Thoracic aorta (tissue), 2 donors: ENCODE results near the gene CD74. TPM values are rescaled to one million over a fixed set of nuclear protein-coding genes. Genes with fewer than 3 reads are reported as not detected.

Experiments used
- ATAC-seq: fragments of 150-250 bp; one replicate; pipeline ENCODE4 v1.8.0; 2017; ENCODE audit warnings: low read depth; ENCODE audit not compliant: insufficient number of reproducible peaks, low FRiP score
- DNase-seq: peaks from one replicate; pipeline ENCODE4 v3.0.0-alpha.2; 2020; ENCODE audit warnings: low spot score
- H3K27ac ChIP-seq, 2 donors: fragments of 200-600 bp; sonication (generic); 1 replicate in 1 of 2; 2 replicates in 1 of 2; pipeline ENCODE4 v1.5.1; 2016; ENCODE audit warnings: mild to moderate bottlenecking in 2 of 2, moderate library complexity in 2 of 2
- H3K27me3 ChIP-seq: fragments of 200-600 bp; sonication (generic); replicated peaks from 2 replicates; pipeline ENCODE4 v1.6.0; 2016; ENCODE audit warnings: mild to moderate bottlenecking; ENCODE audit not compliant: insufficient read depth
- H3K36me3 ChIP-seq: fragments of 200-600 bp; sonication (generic); one replicate; pipeline ENCODE4 v1.5.1; 2016
- H3K4me1 ChIP-seq, 2 donors: fragments of 200-600 bp; sonication (generic); 1 replicate in 1 of 2; 2 replicates in 1 of 2; pipeline versions ENCODE4 v1.5.1 to v1.6.0; 2016; ENCODE audit warnings: low read depth in 2 of 2, mild to moderate bottlenecking in 1 of 2; ENCODE audit not compliant: control insufficient read depth in 1 of 2
- H3K4me3 ChIP-seq: fragments of 200-600 bp; sonication (generic); 2 replicates; pipeline ENCODE4 v1.5.1; 2016; ENCODE audit warnings: mild to moderate bottlenecking
- H3K9me3 ChIP-seq: fragments of 200-600 bp; sonication (generic); 2 replicates; pipeline ENCODE4 v1.5.1; 2016
- total RNA-seq, 2 donors: library from RNA; depleted of rRNA; stranded (reverse); fragments of >200 nt; gene quantifications; one replicate each; pipeline versions ENCODE4 v1.1.0 to v1.2.3, GENCODE V29; 2016
- TF ChIP-seq, protein P1 (sequence below): fragments of 200-600 bp; sonication (generic); IDR thresholded peaks from one replicate; pipeline ENCODE4 v1.5.1; 2019; ENCODE audit warnings: antibody characterized with exemption

The CD74 gene
- total RNA-seq, 2 donors from 2014 or later, result 844 to 1,048 TPM

GRCh38 chr5:150392680-150393079 lies 20.0 kb downstream of the CD74 start:
- H3K27ac ChIP-seq, result no peak overlapping the region
- peaks cover 63% of the 10 kb centered on the region for H3K36me3 ChIP-seq
- no peaks in the 10 kb centered on the region for H3K4me1 ChIP-seq
- TF ChIP-seq, protein P1, sequence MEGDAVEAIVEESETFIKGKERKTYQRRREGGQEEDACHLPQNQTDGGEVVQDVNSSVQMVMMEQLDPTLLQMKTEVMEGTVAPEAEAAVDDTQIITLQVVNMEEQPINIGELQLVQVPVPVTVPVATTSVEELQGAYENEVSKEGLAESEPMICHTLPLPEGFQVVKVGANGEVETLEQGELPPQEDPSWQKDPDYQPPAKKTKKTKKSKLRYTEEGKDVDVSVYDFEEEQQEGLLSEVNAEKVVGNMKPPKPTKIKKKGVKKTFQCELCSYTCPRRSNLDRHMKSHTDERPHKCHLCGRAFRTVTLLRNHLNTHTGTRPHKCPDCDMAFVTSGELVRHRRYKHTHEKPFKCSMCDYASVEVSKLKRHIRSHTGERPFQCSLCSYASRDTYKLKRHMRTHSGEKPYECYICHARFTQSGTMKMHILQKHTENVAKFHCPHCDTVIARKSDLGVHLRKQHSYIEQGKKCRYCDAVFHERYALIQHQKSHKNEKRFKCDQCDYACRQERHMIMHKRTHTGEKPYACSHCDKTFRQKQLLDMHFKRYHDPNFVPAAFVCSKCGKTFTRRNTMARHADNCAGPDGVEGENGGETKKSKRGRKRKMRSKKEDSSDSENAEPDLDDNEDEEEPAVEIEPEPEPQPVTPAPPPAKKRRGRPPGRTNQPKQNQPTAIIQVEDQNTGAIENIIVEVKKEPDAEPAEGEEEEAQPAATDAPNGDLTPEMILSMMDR, result no peak
- H3K9me3 ChIP-seq, result no peaks in the 10 kb centered on the region
- H3K4me3 ChIP-seq, result no peak overlapping the region
- ATAC-seq (no peak), DNase-seq (no peak)
- H3K27me3 ChIP-seq, result no peaks in the 10 kb centered on the region

DNA sequence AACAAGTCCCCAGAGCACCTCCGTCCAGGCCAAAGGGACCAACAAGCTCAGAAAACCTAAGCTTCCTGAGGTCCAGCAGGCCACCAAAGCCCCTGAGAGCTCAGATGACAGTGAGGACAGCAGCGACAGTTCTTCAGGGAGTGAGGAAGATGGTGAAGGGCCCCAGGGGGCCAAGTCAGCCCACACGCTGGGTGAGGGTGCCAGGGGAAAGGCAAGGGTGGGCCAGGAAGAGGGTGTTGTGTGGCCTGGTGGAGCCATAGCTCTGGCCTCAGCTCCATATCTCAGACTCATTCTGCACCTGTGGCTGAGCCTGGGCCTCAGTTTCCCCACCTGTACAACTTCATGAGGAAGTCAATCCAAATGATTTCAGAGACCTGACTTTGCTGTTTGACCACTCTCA lies 20.7 kb downstream of the CD74 start:
- peaks cover 65% of the 10 kb centered on the region for H3K36me3 ChIP-seq
- ATAC-seq (no peak), DNase-seq (no peak)
- no peaks in the 10 kb centered on the region for H3K9me3 ChIP-seq
- H3K4me1 ChIP-seq, result no peaks in the 10 kb centered on the region
- TF ChIP-seq, protein P1, result no peak
- no peak overlapping the region for H3K4me3 ChIP-seq
- no peaks in the 10 kb centered on the region for H3K27me3 ChIP-seq
- H3K27ac ChIP-seq, result no peak overlapping the region

- TF ChIP-seq, protein P1, result no peak
- Histone ChIP-seq H3K27ac (no peak overlapping the region), H3K27me3 (no peaks in the 10 kb centered on the region), H3K4me3 (no peak overlapping the region), H3K9me3 (no peaks in the 10 kb centered on the region), H3K36me3 (peaks cover 59% of the 10 kb centered on the region), H3K4me1 (no peaks in the 10 kb centered on the region)
- ATAC-seq (no peak), DNase-seq (no peak)
Observed at GRCh38 chr5:150391064-150391834, 21.5 kb downstream of the CD74 start.

DNA sequence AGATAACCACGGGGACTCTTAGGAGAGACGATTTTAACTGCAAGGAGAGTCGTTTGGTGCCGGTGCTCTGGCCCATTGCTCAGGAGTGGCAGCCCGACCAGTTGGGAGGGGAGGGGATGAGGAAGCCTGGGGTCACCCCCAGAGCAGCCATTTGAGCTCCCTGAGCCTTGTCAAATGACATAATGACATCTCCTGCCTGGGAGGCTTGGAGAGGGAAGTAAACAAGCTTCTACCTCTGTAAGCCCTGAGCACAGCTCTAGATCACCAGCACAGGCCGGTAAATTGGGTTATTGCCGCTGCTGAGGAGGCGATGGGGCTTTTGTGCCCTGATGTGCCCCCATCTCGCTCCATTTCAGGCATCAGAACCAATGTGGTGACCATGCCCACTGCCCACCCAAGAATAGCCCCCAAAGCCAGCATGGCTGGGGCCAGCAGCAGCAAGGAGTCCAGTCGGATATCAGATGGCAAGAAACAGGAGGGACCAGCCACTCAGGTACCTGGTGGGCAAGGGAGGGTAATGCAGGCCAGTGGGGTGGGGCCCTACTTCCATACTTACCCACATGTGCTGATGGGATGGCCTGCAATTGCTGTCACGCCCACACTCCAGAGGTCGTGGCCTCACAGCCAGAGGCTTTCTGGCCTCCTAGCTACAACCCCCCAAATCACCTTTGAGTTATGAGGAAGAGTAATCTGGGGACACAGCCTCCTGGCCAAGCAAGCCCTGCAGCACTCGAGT lies 23.0 kb downstream of the CD74 start:
- ATAC-seq (no peak), DNase-seq (no peak)
- no peaks in the 10 kb centered on the region for H3K4me1 ChIP-seq
- TF ChIP-seq, protein P1, result no peak
- H3K27ac ChIP-seq, result no peak overlapping the region
- H3K9me3 ChIP-seq, result no peaks in the 10 kb centered on the region
- H3K4me3 ChIP-seq, result no peak overlapping the region
- no peaks in the 10 kb centered on the region for H3K27me3 ChIP-seq
- H3K36me3 ChIP-seq, result peaks cover 47% of the 10 kb centered on the region

- H3K36me3 ChIP-seq, result peaks cover 50% of the 10 kb centered on the region
- H3K27ac ChIP-seq, result no peak overlapping the region
- TF ChIP-seq, protein P1, result no peak
- no peak overlapping the region for H3K4me3 ChIP-seq
- H3K4me1 ChIP-seq, result no peaks in the 10 kb centered on the region
- H3K9me3 ChIP-seq, result no peaks in the 10 kb centered on the region
- no peak for ATAC-seq
- DNase-seq, result no peak
- no peaks in the 10 kb centered on the region for H3K27me3 ChIP-seq
Observed at GRCh38 chr5:150386024-150386855, 26.5 kb downstream of the CD74 start.
